ENCODE data around the gene ZNF385B.

DNA sequence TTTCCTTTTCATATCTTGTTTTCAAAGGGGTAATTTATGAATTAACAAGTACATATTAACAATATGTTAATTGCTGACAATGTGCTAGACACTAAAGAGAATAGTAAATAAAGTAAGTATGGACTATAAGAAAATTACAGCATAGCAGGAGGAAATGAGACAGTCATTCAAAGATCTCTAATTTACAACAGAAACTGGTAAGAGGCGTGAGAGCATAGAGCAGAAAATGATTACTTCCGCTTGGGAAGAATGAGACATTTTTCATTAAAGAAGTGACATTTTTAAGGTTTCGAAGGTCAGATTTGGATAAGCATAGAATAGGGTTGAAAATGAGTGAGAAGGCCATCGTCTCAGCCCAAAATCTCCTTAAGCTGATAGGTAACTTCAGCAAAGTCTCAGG lies 412.4 kb downstream of the ZNF385B start:
- TF ChIP-seq POLR2A (IDR thresholded peaks at IDR 0.05) (no peak), CTCF (IDR thresholded peaks at IDR 0.05) (no peak)

Data from stomach (tissue), 4 donors.